Retina (tissue), 1 donor: ENCODE data around the gene ARAP2.
"Not testable (repeated sequence)": the region's sequence is repeated elsewhere in the genome, so short reads cannot be mapped to it uniquely, and the experiment has no call there.

ENCODE experiments used
- DNase-seq: peaks from one replicate; pipeline ENCODE4 v3.0.0-alpha.2; 2016

ARAP2 gene

DNA sequence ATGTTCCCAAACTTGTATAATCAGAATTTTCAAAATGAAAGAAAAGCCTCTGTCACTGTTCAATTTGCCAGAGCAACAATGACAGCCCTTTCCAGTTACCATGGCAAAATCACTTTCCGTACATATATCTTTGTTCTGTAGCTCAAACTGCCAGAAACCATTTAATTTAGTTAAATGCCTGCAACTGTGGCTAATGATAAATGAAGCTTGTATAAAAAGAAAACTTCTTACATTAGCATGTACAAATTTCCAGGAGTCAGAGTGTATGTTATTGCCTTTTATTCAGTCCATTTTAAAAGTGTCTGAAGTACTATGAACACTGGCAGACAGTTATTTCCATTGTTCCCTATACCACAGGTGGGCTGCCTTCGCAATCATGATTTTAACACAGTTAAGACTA, 30.3 kb downstream of the ARAP2 start:
- DNase-seq = no peak

DNA sequence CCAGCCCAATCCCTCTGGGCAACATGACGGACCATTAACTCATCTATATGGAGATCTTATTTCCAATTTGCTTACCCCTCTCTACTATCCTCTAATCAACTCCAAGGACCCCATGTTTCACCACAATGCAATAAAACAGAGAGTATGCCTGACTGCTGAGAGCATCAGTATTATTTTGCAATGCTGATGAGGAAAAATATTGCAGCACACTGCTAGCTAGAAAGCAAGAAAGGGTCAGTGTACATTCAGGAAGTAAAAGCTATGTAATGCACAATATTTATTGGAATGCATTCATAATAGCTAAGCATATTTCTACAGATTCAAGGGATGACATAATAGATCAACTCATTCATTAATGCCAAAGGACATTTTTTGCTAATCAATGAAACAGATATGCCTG, 33.2 kb downstream of the ARAP2 start:
- no peak for DNase-seq

DNA sequence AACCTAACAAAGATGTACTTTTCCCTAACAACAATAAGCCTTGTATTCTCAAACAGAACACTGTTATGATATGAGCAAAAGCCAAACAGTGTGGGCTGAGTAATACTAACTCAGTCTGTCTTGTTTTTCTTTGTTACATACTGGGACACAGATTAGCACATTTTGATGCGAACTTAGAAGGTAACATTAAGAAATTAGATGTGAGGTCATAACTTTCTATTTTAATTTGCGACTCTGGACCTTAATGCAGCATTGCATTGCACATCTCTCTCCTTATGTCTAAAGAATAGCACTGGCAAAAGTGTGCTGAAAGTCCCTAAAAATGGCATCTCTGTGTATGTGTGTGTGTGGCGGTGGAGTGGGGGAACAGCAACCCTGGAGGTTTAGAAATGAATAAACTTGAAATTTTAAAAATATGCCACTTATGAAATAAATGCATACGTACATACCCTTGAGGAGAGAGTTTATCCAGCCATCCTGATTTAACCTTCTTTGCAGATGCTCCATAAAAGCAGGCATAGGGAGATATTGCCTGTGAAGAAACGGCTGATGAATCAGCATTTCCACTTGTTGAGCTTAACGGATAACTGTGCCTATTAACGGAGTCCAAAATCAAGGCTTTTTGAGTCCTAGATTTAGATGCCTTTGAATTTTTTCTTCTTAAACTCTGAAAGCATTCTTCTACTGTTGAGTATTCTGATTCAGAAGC, 34.2 kb downstream of the ARAP2 start:
- no peak for DNase-seq

DNA sequence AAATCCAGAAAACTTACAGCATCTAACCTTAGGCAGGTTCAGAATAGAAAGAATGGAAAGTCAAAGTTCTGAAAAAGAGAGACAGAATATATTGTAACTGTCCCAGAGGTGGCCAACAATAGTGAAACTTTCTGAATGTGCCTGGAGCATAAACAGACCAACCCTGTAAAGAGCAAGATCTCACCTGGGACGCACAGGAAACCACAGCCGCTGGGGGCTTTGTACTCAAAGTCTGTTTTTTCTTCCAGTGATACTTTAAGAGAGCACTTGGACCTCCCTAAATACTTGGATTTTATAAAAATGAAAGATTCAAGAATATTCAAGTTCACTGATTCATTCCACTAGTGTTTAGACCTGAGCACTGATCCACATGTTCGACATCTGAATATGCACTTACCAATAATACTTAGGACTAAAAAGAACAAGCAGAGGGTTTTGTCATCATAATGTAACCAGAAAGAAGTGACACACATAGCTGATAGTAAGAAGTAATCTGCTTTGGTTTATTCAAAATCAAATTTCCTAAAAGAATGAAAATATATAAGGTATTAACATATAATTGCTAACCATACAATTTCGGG, 35.3 kb downstream of the ARAP2 start:
- no peak for DNase-seq

DNA sequence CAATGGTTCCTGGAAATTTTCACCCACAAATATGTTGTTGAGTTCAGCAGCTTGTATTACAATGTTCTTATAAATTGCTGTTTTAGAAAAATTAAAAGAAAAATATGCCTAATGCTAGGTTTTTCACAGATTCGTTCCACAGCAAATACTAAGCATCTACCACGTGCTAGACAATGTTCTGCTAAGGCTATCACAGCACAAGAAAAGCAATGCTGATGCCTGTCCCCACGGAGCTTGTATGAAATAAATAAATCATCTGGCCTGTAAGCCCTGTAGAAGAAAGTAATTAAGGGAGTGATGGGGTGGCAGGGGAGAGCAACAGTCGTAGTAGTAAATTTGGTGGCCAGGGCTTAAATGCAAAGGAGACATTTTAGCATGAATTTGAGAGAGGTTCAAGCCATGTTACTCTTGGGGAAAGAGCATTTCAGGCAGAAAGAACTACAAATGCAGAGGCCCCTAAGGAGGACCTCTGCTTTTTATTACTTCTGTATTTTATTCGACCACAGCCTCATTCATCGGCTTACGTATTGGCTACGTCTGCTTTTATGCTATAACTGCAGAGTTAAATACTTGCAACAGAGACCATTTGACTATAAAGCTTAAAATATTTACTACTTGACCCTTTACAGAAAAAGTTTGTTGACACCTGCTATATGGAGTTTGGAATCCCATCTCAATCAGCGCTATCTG, 36.3 kb downstream of the ARAP2 start:
- peak; percentile 40 for DNase-seq

DNA sequence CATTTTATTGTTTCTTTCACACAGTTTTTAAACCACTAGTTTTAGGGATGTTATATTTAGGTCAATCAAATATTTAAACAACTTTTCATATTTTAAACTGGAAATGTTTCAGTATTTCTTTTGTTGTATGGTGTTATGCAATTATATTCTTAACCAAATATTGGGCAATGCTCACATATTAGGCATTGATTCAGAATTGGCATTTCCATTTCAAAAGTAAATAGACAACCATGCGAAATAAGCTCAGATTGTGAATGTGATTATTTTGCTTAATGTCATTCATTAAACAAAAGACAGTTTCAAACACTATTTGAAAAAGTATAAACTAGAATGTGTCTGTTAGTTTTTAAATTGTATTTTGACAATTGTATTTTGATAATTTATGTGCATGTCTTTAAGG, 36.9 kb downstream of the ARAP2 start:
- DNase-seq = no peak

DNA sequence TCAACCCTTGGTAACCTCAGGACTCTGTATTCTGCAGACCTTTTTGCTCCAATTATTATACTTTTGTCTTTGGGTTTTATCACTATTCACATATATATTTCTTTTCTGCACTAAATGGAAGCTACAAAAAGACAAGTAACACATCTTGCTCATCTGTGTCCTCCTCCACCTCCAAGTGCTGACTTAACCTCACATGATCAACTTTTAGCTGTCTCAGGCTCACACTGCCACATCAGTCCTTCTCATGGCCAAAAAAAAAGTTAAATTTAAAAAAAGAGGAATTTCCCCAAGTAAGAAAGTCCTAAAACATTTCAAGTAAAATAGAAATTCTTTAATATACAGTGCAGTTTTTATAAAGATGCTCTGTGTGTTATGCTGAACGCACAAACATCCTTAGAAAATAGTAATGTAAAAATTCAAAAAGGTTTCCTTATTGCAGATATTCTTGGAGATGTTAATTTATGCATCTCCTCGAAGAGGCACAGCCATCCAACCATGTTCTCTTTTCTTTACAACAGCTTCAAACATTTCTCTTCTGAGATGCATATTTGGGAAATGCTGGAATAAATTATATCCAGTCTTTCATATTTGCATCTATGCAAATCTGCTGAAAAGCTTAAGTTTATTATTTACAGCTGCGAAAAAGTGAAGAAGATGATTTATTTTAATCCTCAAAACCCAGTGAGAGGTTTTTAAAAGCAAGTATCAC, 37.6 kb downstream of the ARAP2 start:
- no peak for DNase-seq

DNA sequence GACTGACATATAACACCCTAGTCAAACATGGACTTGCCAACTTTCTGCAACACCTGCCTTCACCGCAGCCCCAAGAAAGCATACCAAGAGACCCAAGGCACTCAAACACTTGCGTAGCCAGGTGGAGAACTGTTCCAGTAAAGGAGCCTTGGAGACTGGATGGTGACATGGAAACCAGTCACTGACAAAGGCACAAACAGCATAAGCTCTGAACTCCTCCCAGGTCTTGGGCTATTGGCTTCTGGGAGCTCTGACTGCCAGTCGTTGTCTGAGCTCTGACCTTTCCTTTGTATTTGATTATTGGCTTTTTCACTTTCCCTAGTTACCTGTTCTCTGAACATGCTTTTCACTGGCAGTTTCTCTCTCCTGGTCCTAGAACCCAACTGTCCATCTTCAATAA, 38.3 kb downstream of the ARAP2 start:
- DNase-seq = no peak

DNA sequence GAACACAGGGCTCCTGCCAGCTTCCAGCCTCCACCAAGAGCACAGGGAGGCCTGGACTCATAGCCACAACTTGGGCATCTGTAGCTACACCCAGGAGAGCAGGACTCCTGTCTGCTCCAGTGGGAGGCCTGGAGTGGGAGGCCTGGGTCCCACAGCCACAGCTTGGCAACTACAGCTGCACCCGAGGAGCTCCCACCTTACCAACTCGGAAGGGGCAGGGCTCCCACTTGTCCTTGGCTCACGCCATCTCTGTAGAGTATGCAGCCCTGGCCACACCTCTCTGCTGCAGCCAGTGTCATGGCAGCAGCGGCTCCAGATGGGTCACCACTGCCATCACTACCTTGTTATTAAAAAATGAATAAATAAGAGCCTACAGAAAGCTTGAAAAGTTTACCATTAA, 45.5 kb downstream of the ARAP2 start:
- no peak for DNase-seq

DNA sequence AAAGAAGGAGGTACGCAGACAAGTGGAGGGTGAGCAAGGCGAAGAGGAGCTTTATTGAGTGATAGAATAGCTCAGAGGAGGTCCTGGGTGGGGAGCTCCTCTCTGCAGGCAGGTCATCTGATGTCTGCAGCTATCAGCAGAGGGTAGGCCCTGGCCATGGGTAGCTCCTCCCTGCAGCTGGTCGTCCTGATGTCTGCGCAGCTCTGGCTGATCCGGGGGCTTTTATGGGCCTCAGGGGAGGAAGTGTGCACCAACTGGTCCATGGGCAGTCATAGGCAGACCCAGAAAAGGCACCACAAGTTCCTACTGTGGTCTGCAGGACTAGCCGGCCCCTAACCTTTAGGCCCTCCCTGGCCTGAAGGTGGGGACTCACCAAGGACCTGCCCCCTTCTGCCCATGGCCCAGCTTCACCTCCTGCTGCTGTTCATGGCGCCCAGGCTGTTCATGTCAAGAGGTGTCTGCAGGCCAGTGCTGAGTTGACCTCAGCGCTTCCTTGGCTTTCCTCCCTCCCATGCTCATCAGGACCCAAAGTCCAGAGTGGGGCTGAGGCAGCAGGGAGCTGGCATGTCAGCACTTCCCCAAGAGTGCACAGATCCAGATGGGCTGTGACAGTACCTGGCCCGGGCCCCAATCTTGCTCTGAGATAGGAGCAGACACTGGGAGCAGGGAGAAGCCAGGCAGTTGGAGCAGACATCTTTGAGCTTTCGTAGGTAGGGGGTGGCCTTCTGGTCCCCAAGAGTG, 46.1 kb downstream of the ARAP2 start:
- DNase-seq = no peak

DNA sequence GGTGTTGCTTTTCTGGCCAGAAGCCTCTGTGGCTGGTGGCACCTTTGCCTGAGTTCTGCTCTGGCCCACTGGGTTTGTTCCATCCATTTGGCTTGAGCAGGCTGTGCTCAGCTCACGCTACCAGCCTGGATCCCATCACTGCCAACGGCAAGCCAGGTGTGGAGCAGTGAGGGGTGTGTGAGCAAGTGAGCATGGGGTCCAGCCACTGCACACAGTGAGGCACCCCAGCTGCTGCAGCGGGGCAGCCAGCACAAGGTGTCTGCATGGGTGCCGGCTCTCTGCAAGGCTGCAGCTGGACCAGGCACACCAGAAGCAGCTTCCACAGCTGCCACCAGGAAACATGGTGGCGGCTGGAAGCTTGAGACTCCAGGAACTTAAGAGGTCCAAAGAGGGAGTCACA, 46.8 kb downstream of the ARAP2 start:
- no peak for DNase-seq

DNA sequence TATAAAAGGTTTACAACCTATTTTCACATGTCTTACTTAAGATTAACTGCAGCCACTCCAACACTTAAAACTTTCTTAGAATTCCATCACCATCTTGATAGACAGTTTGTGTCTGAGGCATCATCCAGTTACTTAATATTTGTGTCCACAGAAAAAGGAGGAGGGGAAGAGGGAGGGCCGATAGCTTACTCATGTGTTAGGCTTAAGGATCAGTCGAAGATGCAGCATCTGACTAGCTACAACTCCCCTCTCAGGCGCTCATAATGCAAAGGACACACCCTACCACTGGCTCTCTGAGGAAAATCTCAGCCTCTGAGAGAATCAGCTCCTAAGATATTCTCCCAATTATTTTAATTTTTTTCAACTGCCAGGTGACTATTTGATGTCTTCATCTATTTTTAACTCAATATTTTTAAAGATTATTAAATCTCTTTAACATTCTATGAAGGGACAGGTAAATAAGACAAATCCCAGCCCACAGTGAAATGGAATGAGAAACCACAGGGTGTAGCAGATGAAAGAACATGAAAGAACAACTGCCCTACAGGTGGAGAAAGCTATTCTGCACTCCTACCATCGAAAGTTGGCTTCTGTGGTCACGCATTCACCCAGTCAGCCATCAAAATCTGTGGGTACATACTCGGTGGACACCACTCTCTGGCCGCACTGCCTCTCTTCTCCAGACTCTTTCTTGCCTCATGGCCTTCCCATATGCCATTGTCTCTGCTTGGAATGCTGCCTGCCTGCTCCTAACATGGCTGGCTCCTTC, 48.0 kb downstream of the ARAP2 start:
- no peak for DNase-seq

DNA sequence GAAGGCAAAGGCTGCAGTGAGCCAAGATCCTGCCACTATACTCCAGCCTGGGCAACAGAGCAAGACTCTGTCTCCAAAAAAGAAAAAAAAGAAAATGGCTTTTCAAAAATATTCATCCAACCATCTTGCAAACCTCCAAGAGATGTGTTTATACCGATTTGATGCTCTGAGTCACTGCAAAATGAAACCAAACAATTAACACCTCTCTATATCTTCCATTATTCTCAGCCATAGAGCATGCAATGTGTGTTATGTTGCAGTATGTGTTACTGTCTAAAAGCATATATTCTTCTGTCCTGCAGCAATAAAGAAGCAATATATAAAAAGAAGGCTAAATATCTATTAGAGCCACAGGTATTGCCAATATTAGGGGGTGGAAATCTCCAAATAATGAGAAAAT, 51.4 kb downstream of the ARAP2 start:
- no peak for DNase-seq

DNA sequence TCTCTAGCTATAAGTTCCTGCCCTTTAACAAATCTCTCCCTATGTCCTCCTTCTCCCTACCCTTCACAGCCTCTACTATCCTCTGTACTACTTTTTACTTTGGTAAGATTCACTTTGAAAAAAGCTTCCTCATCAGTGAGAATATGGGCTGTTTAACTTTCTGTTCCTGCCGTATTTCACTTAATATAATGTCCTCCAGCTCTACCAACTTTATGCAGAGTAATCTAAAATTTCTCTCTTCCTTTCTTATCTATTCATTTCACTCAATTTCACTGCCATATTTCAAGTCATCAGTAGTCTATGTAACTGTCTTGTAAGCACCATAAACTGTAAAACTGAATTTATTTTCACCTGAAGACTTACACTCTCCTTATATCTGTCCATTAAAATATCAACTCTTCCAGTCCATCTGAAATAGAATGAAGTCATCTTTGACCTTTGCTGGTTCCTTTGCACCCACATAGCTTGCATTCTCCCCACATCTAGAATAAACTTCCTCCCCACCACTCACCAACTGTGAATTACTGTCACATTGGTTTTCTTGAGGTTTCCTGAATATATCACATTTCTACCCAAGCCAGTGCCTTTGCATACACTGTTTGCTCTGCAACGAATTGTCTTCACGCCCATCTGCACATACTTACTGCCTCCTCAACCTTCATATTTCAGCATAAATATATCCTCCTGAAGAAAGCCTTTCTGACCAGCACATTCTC, 54.6 kb downstream of the ARAP2 start:
- no peak for DNase-seq

DNA sequence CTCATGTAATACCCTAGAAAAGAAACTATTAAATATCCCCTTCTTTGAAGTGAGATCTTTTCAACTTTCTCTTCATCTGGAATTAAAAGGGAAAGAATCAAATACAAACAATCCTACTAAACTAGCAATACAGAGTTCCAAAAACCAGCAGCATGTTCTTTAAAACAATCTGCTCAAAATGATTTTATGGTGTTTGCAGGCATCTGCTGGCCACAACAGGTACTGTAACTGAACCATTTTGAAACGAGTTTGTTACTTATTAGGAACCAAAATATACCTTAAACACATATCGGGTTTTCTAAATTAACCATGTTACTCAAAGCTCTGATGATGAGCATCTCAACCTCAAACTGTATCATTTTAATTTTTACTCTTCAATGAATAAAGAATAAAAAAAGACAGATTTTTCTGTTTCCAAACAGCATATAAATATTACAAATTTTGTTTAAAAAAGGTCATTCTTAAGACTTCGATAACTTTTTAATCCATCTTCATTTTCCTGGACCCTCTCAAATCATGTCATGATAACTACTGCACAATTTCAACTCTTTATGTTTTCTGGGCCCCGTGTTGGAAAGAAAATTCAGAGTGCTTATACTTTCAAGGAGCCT, 56.5 kb downstream of the ARAP2 start:
- no peak for DNase-seq

DNA sequence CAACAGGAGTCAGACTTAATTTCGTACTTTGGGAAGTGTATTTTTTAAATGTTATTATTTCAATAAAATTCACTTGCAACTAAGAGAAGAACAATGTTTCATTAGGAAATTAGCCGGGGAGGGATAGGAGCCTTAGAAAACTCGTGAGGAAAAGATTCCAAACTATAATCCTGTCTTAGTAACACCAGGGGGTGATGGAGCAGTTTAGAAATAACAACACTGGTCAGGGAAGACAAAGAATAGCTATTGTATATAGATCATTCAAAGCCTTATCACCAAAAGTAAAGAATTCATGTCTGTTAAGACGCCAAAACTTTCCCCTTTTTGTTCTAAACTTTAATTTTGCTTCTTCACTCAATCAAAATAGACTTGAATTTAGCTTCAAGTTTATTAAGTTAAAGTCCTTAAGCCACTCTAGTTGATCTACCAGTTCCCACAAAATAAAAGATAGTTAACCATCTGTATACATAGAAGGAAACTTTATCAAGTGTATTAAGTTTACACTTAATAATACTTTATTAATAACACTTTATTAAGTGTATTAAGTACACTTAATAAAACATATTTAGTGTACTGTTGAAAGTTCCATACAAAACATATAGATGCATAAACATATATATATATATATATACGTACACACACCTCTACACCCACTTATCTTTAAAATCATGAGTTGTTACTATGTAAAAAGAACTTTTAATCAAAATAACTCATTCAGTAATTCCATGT, 60.5 kb downstream of the ARAP2 start:
- no peak for DNase-seq

DNA sequence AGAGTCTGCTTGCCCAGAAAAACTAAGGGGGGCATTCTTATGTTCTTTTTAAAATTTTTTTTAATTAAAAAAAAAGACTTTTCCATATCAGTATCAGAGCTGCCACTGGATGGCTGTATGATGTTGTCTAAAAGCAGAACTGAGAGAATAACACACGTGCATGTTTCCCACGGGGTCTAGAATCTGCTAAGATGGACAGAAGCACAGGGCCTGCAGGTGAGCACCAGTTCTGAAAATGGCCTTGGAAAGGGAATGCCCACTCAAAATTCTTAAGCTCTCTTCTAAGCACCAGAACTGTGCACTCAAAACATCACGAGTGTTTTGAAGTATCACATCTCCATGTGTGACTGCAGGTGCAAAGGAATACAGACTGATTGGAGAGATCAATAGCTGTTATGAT, 61.1 kb downstream of the ARAP2 start:
- no peak for DNase-seq

DNA sequence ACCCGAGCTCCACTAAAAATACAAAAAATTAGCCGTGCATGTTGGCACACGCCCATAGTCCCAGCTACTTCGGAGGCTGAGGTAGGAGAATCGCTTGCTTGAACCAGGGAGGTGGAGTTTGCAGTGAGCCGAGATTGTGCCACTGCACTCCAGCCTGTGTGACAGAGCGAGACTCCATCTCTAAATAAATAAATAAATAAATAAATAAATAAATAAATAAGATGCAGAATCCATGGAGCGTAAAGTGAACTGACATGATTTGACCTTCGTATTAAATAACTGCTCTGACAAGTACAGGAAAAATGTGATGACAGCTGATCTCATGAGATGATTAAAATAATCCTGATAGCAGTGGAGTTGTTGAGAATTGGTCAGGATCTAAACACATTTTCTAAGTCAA, 62.0 kb downstream of the ARAP2 start:
- DNase-seq = not testable (repeated sequence)

DNA sequence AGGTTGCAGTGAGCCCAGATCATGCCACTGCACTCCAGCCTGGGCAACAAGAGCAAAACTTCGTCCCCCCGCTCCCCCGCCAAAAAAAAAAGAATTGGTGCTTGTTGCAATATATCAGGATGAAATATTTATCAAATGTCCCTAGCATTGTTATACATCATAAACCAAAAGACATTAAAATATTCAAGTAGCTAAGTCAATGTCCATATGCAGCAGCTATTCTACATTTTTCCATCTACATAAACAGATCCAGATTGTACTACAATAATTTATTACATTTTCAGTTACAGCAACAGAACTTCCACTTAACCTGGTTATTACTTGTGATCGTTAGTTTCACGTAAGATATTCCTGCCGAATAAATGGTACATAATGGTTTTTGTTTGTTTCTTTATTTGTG, 64.1 kb downstream of the ARAP2 start:
- DNase-seq = no peak

DNA sequence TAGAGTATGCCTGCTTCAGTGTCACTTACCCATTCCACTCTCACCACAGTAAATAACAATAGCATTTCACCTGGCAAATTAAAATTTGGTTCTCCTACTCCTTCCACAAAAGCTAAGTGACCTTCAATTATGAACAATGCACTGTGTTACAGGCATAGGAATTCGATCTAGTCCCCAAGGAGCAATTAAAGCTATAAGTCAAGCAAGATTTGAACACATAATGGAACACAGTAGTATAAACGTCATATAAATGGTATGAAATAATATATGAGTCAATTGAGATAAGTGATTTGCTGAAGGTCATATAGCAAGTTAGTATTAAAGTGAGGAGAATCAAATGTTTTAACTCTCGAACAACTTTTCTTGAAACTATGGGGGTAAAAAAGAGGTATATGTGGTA, 65.8 kb downstream of the ARAP2 start:
- no peak for DNase-seq

DNA sequence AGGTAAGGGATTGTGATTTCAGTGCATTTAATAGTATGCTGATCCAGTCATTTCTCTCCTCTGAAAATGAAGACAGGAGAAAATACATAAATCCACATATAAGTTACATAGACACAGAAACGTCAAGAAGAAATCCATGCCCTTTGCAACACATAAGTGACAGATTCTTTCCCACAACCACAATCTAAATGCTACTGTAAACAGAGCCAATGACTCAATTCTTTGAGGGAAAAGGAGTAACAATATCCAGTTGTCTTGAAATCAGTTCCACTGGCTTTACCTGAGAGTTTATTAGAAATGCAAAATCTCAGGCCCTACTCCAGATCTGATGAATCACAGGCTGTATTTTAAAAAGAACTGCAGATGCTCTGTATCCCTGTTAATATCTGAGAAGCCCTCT, 66.4 kb downstream of the ARAP2 start:
- no peak for DNase-seq
